ENCODE measurements around the gene CCDC82. TPM values are rescaled to one million over a fixed set of nuclear protein-coding genes. Genes with fewer than 3 reads are reported as not detected.

Gene CCDC82
- total RNA-seq, 1 donor from 2014 or later = 22.2 TPM

DNA sequence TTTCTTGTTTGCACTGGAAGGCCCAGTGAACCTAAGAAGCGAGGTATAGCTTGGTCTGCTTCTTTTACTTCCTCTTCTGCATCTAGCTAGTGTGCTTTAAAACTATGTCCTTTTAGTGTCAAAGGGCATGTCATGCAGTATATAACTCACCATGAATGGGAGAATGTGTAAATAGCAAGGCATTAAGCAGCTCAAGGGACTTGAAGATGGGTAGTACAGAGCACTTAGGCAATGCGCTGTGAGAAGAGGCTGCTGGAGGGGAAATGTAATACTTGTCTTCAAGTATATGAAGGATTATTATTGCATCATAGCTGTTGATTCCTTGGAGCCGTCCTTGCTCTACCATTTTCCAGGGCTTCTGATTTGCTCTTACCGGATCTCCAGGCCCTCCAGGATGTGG is 54.3 kb downstream of the CCDC82 start:
- Mint-ChIP-seq H3K9me3 (ENCODE audit: unreplicated experiment) (no peaks in the 10 kb centered on the region), H3K4me1 (ENCODE audit: unreplicated experiment) (peaks cover 86% of the 10 kb centered on the region), H3K27ac (ENCODE audit: unreplicated experiment) (peak overlapping the region; percentile 43), H3K36me3 (ENCODE audit: unreplicated experiment) (peaks cover 17% of the 10 kb centered on the region), H3K4me3 (ENCODE audit: unreplicated experiment) (no peak overlapping the region), H3K27me3 (ENCODE audit: unreplicated experiment) (no peaks in the 10 kb centered on the region)
- TF ChIP-seq, protein P1, sequence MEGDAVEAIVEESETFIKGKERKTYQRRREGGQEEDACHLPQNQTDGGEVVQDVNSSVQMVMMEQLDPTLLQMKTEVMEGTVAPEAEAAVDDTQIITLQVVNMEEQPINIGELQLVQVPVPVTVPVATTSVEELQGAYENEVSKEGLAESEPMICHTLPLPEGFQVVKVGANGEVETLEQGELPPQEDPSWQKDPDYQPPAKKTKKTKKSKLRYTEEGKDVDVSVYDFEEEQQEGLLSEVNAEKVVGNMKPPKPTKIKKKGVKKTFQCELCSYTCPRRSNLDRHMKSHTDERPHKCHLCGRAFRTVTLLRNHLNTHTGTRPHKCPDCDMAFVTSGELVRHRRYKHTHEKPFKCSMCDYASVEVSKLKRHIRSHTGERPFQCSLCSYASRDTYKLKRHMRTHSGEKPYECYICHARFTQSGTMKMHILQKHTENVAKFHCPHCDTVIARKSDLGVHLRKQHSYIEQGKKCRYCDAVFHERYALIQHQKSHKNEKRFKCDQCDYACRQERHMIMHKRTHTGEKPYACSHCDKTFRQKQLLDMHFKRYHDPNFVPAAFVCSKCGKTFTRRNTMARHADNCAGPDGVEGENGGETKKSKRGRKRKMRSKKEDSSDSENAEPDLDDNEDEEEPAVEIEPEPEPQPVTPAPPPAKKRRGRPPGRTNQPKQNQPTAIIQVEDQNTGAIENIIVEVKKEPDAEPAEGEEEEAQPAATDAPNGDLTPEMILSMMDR (IDR thresholded peaks at IDR 0.05) = no peak
- no peak for DNase-seq (ENCODE audit: extremely low spot score, unreplicated experiment)

DNA sequence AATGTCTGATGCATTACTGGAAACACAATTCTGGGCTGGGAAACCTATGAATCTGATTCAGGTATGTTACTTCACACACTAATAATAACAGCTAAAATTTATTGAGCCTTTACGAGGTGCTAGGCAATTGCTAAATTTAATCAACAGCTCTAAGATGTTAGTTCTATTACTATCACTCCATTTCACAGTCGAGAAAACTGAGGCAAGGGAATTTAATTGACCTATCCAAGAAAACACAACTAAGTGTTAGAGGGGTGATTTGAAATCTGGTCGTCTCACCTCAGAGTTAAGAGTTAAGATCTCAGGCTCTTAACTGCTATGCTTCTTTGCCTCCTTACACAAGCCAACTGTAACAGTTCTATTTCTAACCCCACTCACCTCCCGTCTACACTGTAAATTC is 55.5 kb downstream of the CCDC82 start:
- DNase-seq (ENCODE audit: extremely low spot score, unreplicated experiment) = no peak
- H3K27ac Mint-ChIP-seq (ENCODE audit: unreplicated experiment) = peak overlapping the region; percentile 91
- peaks cover 17% of the 10 kb centered on the region for H3K36me3 Mint-ChIP-seq (ENCODE audit: unreplicated experiment)
- TF ChIP-seq, protein P1 (IDR thresholded peaks at IDR 0.05) = no peak
- H3K4me1 Mint-ChIP-seq (ENCODE audit: unreplicated experiment) = peaks cover 86% of the 10 kb centered on the region
- no peaks in the 10 kb centered on the region for H3K27me3 Mint-ChIP-seq (ENCODE audit: unreplicated experiment)
- no peaks in the 10 kb centered on the region for H3K9me3 Mint-ChIP-seq (ENCODE audit: unreplicated experiment)
- no peak overlapping the region for H3K4me3 Mint-ChIP-seq (ENCODE audit: unreplicated experiment)

DNA sequence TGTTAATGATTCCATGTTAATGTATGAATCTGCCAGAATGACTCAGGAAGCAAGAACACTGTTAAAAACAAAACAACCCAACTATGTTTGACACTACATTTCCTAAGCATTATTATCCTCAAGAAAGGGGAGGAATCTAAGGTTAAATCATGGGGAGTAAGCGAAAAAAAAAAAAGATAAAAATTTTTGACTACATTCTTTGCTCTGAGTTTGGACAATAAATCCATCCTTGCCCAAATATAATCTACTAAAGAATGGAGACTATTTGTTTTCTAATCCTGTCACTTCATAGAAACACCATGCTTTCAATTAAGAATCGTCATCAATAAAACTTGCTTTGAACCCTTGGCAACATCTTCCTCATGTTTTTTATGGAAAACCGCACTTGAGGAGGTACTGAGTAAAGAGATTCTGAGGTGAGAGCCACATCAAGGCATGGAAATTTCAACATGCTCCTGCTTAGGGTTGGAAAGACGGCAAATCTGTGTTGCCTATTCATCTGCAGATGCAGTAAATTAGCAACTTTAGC is 56.5 kb downstream of the CCDC82 start:
- TF ChIP-seq, protein P1 (IDR thresholded peaks at IDR 0.05) = no peak
- peaks cover 86% of the 10 kb centered on the region for H3K4me1 Mint-ChIP-seq (ENCODE audit: unreplicated experiment)
- H3K27ac Mint-ChIP-seq (ENCODE audit: unreplicated experiment) = peak overlapping the region; percentile 91
- H3K9me3 Mint-ChIP-seq (ENCODE audit: unreplicated experiment) = no peaks in the 10 kb centered on the region
- H3K36me3 Mint-ChIP-seq (ENCODE audit: unreplicated experiment) = peaks cover 17% of the 10 kb centered on the region
- H3K4me3 Mint-ChIP-seq (ENCODE audit: unreplicated experiment) = no peak overlapping the region
- H3K27me3 Mint-ChIP-seq (ENCODE audit: unreplicated experiment) = no peaks in the 10 kb centered on the region
- no peak for DNase-seq (ENCODE audit: extremely low spot score, unreplicated experiment)

DNA sequence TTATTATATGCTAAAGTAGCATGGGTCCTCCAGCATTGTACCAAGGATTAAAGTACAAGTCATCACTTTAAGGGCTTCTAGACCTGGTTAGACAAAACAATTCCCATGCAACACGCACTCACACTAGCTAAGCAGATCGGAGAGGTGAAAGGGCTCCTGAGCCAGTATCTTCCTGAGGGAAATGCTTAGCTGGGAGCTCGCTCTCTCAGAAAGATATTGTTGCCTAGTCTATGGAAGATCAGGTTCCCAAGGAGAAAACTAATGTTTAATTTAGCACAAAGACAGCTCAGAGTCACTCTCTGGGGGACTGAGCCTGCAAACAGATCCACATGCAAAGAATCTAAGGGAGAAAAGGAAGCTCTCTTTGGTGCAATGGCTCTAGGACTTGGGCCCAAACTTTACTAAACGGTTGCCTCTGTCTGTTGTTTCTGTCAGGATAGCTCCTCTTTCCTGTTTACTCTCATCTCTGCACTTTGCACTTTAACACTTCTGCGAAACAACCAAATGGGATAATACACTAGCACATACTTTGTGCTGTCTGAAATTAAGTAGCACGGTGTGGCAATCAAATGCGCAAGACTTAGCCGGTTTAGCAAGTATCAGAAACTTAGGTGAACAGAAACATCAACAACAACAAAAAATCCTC is 57.5 kb downstream of the CCDC82 start:
- peaks cover 14% of the 10 kb centered on the region for H3K36me3 Mint-ChIP-seq (ENCODE audit: unreplicated experiment)
- TF ChIP-seq, protein P1 (IDR thresholded peaks at IDR 0.05) = no peak
- H3K4me3 Mint-ChIP-seq (ENCODE audit: unreplicated experiment) = peak overlapping the region; percentile 19
- DNase-seq (ENCODE audit: extremely low spot score, unreplicated experiment) = no peak
- peak overlapping the region; percentile 91 for H3K27ac Mint-ChIP-seq (ENCODE audit: unreplicated experiment)
- H3K27me3 Mint-ChIP-seq (ENCODE audit: unreplicated experiment) = no peaks in the 10 kb centered on the region
- H3K4me1 Mint-ChIP-seq (ENCODE audit: unreplicated experiment) = peaks cover 82% of the 10 kb centered on the region
- no peaks in the 10 kb centered on the region for H3K9me3 Mint-ChIP-seq (ENCODE audit: unreplicated experiment)

DNA sequence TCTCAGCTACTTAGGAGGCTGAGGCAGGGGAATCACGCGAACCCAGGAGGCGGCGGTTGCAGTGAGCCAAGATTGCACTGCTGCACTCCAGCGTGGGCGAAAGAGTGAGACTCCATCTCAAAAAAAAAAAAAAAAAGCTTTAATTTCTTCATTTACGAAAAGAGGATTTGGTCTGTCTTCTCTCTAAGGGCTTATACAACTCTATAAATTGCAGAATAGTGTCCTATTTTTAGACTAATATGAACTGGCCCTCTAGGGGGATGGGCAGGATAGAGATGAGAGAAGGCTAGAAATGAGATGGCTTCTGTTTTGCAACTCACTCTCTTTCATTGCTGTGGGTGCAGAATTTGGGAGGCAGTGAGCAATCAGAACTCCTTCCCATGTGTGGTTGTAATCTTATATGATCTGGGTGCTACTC is 58.0 kb downstream of the CCDC82 start:
- peak overlapping the region; percentile 19 for H3K4me3 Mint-ChIP-seq (ENCODE audit: unreplicated experiment)
- H3K9me3 Mint-ChIP-seq (ENCODE audit: unreplicated experiment) = no peaks in the 10 kb centered on the region
- H3K4me1 Mint-ChIP-seq (ENCODE audit: unreplicated experiment) = peaks cover 82% of the 10 kb centered on the region
- H3K27me3 Mint-ChIP-seq (ENCODE audit: unreplicated experiment) = no peaks in the 10 kb centered on the region
- TF ChIP-seq, protein P1 (IDR thresholded peaks at IDR 0.05) = no peak
- H3K36me3 Mint-ChIP-seq (ENCODE audit: unreplicated experiment) = peaks cover 14% of the 10 kb centered on the region
- no peak for DNase-seq (ENCODE audit: extremely low spot score, unreplicated experiment)
- H3K27ac Mint-ChIP-seq (ENCODE audit: unreplicated experiment) = peak overlapping the region; percentile 91

Measured in osteocyte (in vitro differentiated cells).